HUES6 (cell line): Measurements from ENCODE around the gene ELMO1.
"Not testable (repeated sequence)": the region's sequence is repeated elsewhere in the genome, so short reads cannot be mapped to it uniquely, and the experiment has no call there.

ENCODE experiments used
- H3K27ac ChIP-seq: 2 replicates; pipeline ENCODE4 v1.7.0; 2013; ENCODE audit warnings: low read depth, mild to moderate bottlenecking, low read length, inconsistent platforms
- H3K27me3 ChIP-seq: 2 replicates; pipeline ENCODE4 v1.6.1; 2013; ENCODE audit warnings: low read length; ENCODE audit not compliant: control insufficient read depth, insufficient read depth
- H3K36me3 ChIP-seq: 2 replicates; pipeline ENCODE4 v1.6.1; 2013; ENCODE audit warnings: low read length; ENCODE audit not compliant: control insufficient read depth, insufficient read depth
- H3K4me1 ChIP-seq: 2 replicates; pipeline ENCODE4 v1.6.1; 2013; ENCODE audit warnings: low read length; ENCODE audit not compliant: control insufficient read depth, insufficient read depth
- H3K4me3 ChIP-seq: 2 replicates; pipeline ENCODE4 v1.5.1; 2013; ENCODE audit warnings: low read depth, low read length
- H3K9ac ChIP-seq: one replicate; pipeline ENCODE4 v1.6.1; 2013; ENCODE audit warnings: mild to moderate bottlenecking, low read length
- H3K9me3 ChIP-seq: 2 replicates; pipeline ENCODE4 v1.6.1; 2013; ENCODE audit warnings: low read depth, low read length; ENCODE audit not compliant: control insufficient read depth, insufficient read depth

Gene ELMO1

DNA sequence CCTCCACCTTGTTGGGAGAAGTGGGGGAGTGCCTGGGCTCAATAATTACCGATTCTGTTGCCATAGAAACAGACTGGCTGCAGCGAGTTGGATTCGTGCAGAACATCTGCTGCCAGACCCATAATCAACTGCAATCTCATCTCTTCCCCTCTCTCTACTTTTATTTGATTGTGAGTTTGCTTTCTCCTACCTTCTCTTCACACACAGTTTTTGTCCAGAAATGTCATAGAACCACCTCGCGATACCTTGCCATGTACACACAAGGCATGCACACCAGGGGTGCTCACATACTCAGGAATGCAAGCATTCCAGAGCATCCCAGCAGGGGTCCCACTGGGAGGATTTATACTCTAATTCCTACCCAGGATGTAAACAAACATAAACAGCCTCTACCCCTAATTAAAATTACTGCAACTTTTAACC, 462.1 kb downstream of the ELMO1 start:
- H3K27ac ChIP-seq = no peak overlapping the region
- peak overlapping the region; percentile 36; the same call in 1 of the 2 replicates for H3K4me3 ChIP-seq
- no peaks in the 10 kb centered on the region for H3K9me3 ChIP-seq
- H3K4me1 ChIP-seq = peaks cover 8% of the 10 kb centered on the region
- H3K27me3 ChIP-seq = no peaks in the 10 kb centered on the region
- no peak overlapping the region for H3K9ac ChIP-seq
- H3K36me3 ChIP-seq = no peaks in the 10 kb centered on the region

DNA sequence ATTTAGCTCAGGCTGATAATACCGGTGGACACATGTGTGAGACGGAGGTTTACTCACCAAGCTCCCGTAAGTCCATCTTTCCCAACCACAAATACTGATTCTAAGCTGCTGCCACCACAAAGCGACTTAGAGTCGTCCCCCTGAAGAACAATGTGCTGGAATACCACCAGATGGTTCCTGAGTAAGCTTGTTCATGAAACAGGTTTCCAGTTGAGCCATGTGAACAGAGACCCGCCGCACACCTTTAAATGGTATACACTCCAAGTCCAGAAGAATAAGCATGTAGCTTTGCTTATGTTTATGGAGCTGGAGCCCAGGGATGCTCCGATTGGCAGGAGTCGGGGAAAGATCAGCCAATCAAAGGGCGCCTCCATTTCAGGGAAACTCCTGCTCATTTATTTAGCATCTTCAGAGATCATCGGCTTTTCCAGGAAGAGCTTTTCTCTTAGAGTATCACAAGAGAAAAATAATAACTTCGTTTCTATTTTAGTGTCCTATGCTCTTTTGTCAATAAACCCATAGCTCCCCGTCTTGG, 462.7 kb downstream of the ELMO1 start:
- Histone ChIP-seq H3K27ac (no peak overlapping the region), H3K4me3 (no peak overlapping the region), H3K9ac (no peak overlapping the region), H3K4me1 (peaks cover 8% of the 10 kb centered on the region), H3K36me3 (no peaks in the 10 kb centered on the region), H3K27me3 (no peaks in the 10 kb centered on the region), H3K9me3 (no peaks in the 10 kb centered on the region)

DNA sequence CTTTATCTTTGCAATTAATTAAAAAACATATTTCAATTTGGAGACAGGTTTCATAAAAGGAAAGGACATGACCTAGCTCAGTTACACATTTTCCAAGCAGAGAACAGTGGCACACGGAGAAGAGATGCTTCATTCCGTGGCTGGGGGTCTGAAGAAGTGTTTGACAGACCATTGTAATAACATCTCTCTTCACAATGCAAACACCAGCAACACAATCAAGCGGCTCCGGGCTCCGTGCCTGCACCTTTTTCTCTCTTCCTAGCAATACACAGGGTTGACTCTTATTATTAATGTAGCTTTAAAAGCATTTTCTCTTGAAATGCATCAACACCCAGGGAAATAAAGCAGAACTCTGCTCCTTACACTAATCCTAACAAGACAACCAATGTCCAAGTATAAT, 463.3 kb downstream of the ELMO1 start:
- Histone ChIP-seq H3K27ac (no peak overlapping the region), H3K4me3 (no peak overlapping the region), H3K9me3 (no peaks in the 10 kb centered on the region)

DNA sequence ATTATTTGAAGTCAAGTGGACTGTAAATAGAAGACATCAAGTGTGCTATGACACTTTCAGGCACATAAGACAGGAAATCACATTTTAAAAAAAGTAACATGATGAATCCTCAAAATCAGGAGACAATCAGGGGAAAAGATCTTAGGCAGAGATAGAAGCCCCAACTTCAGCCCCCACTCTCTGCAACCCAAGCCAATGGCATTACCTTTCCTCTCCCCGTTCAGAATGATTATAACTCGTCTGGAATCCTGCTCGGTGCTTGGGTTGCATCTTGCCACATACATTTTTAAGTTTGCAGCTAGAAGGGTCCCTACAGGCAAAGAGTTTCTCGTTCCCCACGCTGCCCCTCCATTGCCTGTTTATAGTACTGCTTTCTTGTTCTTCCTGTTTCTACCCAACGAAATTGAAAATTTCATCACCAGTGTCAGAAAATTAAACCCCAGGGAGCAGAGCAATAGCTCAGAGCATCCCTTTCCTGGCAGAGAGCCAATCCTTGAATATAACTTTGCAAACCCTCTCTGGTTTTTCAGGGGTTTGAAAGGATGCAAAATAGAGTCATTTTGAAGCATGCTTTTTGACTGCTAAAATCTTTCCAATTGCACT, 463.9 kb downstream of the ELMO1 start:
- no peaks in the 10 kb centered on the region for H3K27me3 ChIP-seq
- peaks cover 8% of the 10 kb centered on the region for H3K4me1 ChIP-seq
- H3K9me3 ChIP-seq = no peaks in the 10 kb centered on the region
- no peak overlapping the region for H3K9ac ChIP-seq
- no peaks in the 10 kb centered on the region for H3K36me3 ChIP-seq
- H3K27ac ChIP-seq = no peak overlapping the region
- H3K4me3 ChIP-seq = no peak overlapping the region

More for the DNA sequence above, 463.3 kb downstream of the ELMO1 start:
- H3K9ac ChIP-seq = no peak overlapping the region
- H3K27me3 ChIP-seq = no peaks in the 10 kb centered on the region
- H3K36me3 ChIP-seq = no peaks in the 10 kb centered on the region
- H3K4me1 ChIP-seq = peaks cover 8% of the 10 kb centered on the region

DNA sequence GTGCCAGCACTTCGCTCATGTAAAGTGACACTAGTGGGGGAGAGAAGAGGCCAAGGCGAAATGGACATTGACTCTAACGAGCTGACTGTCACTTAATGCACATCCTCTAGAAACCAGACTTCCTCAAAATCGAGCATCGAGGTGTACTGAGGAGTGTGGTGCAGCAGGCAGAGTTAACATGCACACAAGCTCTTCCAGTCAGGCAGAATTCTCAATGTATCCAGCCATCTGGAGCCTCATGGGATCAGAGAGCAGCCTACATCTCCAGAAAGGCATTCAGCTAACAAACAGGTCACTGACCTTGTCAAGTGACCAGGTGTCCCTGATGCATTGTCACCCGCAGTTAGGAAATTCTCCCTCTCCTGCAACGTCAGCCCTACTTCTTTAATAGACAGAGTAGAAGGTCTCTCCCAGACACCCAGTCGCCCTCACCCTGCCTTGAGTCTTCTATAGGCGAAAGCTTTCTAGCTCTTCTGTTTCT, 464.6 kb downstream of the ELMO1 start:
- Histone ChIP-seq H3K27ac (no peak overlapping the region), H3K4me1 (peaks cover 8% of the 10 kb centered on the region), H3K9ac (no peak overlapping the region), H3K27me3 (no peaks in the 10 kb centered on the region), H3K36me3 (no peaks in the 10 kb centered on the region), H3K4me3 (no peak overlapping the region), H3K9me3 (no peaks in the 10 kb centered on the region)

DNA sequence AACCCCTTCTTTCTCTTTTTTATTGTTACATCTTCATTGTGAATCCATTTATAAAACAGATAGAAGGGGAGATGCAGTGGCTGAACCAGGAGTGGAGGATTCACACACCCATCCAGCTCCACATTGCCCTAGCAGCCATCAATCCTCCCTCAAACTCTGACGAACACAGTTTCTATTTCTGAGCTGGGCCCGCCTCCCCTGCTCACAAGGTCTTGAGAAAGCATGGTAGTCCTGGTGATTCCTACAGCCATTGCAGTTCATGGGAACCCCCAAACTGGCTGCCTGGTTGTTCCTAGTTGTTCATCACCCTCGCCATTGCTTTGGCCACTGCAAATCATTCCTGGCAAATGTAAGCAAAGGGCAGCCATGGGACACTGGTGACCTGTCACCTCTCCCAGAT, 465.9 kb downstream of the ELMO1 start:
- Histone ChIP-seq H3K9me3 (no peaks in the 10 kb centered on the region), H3K4me1 (peaks cover 8% of the 10 kb centered on the region), H3K9ac (no peak overlapping the region)

DNA sequence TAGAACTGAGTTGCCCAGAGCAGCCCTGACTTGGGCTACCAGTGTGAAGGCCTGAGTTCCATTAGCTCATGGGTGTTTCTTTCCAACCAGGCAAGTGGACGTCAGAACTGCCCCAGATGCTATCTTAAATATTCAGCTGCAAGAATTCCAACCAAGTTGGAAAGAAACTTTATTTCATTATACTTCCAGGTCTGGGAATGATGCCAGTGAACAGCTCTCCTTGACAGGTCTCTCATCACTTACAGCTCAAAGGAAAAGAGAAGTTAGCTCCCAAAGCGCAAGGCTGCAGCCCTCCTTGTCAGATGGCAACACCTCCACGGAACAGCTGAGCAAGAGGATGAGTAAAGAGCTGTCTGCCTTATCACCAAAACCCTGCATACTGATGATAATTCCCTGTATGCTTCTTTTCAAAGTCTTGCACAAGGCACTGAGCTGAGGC, 468.8 kb downstream of the ELMO1 start:
- Histone ChIP-seq H3K4me1 (no peaks in the 10 kb centered on the region), H3K27ac (no peak overlapping the region), H3K4me3 (no peak overlapping the region), H3K9ac (no peak overlapping the region), H3K36me3 (no peaks in the 10 kb centered on the region), H3K9me3 (no peaks in the 10 kb centered on the region), H3K27me3 (no peaks in the 10 kb centered on the region)

More for the DNA sequence above, 465.9 kb downstream of the ELMO1 start:
- no peak overlapping the region for H3K4me3 ChIP-seq
- no peak overlapping the region for H3K27ac ChIP-seq
- H3K36me3 ChIP-seq = no peaks in the 10 kb centered on the region
- H3K27me3 ChIP-seq = no peaks in the 10 kb centered on the region

DNA sequence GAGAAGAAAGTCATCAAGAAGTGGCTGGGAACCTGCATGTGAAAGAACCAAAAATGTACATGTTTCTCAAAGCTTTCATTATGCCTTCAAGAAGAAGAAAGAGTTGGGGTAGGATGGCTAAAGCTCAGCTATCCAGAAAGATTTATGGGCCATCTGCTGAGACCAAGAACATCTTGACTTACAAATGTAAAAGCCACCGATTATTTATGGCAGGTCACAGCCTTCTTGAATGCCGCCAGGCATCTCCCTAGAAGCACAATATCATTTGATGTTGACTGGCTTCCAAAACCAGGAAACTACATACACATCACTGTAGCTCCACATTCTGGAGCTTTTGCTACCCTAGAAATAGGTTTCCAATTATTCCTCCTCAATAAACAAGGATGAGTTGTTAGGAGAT, 470.2 kb downstream of the ELMO1 start:
- no peaks in the 10 kb centered on the region for H3K27me3 ChIP-seq
- H3K36me3 ChIP-seq = no peaks in the 10 kb centered on the region
- no peak overlapping the region for H3K4me3 ChIP-seq

DNA sequence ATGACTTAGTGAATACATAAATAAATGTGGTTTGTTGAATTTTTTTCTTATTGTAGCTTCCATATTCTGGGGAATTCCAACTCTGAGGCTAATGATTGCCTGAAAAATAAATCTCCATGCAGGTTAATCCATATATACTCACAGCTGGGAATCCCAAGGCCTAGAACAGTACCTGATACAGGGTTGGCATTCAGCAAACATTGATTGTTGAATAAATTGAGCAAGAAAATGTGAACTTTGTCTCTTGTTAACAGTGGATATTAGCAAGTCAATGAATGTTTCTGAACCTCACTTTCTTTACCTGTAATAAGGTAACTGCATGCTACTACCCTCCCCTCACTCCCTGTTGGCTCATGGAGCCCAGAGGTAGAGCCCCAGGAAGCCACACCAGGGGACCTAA, 470.8 kb downstream of the ELMO1 start:
- Histone ChIP-seq H3K36me3 (no peaks in the 10 kb centered on the region), H3K4me1 (no peaks in the 10 kb centered on the region), H3K27me3 (no peaks in the 10 kb centered on the region), H3K4me3 (no peak overlapping the region), H3K27ac (no peak overlapping the region), H3K9me3 (no peaks in the 10 kb centered on the region), H3K9ac (no peak overlapping the region)

More for the DNA sequence above, 470.2 kb downstream of the ELMO1 start:
- Histone ChIP-seq H3K27ac (no peak overlapping the region), H3K9ac (no peak overlapping the region), H3K4me1 (no peaks in the 10 kb centered on the region), H3K9me3 (no peaks in the 10 kb centered on the region)

DNA sequence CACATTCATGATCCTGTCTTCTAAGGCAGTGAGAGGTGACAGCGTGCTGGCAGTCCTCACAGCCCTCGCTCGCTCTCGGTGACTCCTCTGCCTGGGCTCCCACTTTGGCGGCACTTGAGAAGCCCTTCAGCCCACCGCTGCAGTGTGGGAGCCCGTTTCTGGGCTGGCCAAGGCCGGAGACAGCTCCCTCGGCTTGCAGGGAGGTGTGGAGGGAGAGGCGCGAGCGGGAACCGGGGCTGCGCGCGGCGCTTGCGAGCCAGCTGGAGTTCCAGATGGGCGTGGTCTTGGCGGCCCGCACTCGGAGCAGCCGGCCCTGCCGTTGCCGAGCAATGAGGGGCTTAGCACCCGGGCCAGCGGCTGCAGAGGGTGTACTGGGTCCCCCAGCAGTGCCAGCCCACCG, 475.1 kb downstream of the ELMO1 start:
- H3K9ac ChIP-seq, H3K4me1 ChIP-seq, H3K9me3 ChIP-seq, H3K4me3 ChIP-seq, H3K27ac ChIP-seq, H3K36me3 ChIP-seq, H3K27me3 ChIP-seq: not testable (repeated sequence)

DNA sequence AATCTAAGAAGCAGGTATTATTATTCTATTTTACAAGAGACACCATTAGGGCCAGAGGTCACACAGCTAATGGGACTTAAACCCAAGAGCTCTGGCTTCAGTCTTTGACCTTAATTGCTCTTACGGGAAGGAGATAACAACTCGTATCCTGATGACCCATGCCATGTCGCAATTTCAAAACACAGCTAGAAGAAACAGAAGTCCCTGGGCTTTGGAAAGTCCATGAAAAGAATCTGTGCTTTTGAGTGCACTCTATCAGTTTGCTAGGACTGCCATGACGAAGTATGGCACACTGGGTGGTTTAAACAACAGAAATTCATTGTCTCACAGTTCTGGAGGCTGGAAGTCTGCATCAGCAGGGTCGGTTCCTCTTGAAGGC, 476.5 kb downstream of the ELMO1 start:
- H3K9me3 ChIP-seq = no peaks in the 10 kb centered on the region
- H3K4me3 ChIP-seq = no peak overlapping the region
- H3K4me1 ChIP-seq = peaks cover 5% of the 10 kb centered on the region; the same call in 1 of the 2 replicates
- H3K36me3 ChIP-seq = no peaks in the 10 kb centered on the region
- no peak overlapping the region for H3K27ac ChIP-seq
- no peak overlapping the region for H3K9ac ChIP-seq
- H3K27me3 ChIP-seq = no peaks in the 10 kb centered on the region
